Vagina (tissue), 2 donors: ENCODE data around the gene GNAI2.

Experiments
- CTCF ChIP-seq, 3 experiments: fragments of 450-650 bp in 2 of 3; fragments of 200-600 bp in 1 of 3; sonication (generic) in 1 of 3; IDR thresholded peaks; one replicate each; pipeline ENCODE4 v1.5.1; 2017 to 2019; ENCODE audit warnings: antibody characterized with exemption in 3 of 3, mild to moderate bottlenecking in 2 of 3, moderate library complexity in 2 of 3
- POLR2AphosphoS5 ChIP-seq, 2 donors: sonication (generic); formaldehyde crosslinking; IDR thresholded peaks; one replicate each; pipeline ENCODE4 v1.9.0; 2017; ENCODE audit warnings: antibody characterized with exemption in 2 of 2, mild to moderate bottlenecking in 2 of 2, low read depth in 1 of 2; ENCODE audit not compliant: insufficient read depth in 1 of 2

- TF ChIP-seq CTCF (IDR thresholded peaks at IDR 0.05) (no peak), POLR2AphosphoS5 (IDR thresholded peaks at IDR 0.05; ENCODE audit: insufficient read depth in 1 of 2, low read depth in 1 of 2) (no peak)
These were observed 5.8 kb downstream of the GNAI2 start for GRCh38 chr3:50241713-50242380.
